GM23338 (cell line): ENCODE results near the gene ATP6V0A4. TPM values are rescaled to one million over a fixed set of nuclear protein-coding genes. Genes with fewer than 3 reads are reported as not detected.

Experiments
- ATAC-seq: fragments of 200-7000 bp; cut with Tn5 transposase; 3 replicates; pipeline ENCODE4 v1.9.1; 2020
- DNase-seq: peaks from one replicate; pipeline ENCODE4 v3.0.0-alpha.2; 2015; ENCODE audit warnings: low spot score
- H2AFZ ChIP-seq: fragments of 200-600 bp; sonication (generic); 2 replicates; pipeline ENCODE4 v1.8.0; 2016; ENCODE audit warnings: antibody characterized with exemption, mild to moderate bottlenecking, moderate library complexity
- H3F3A ChIP-seq: fragments of 200-600 bp; sonication (generic); replicated peaks from 2 replicates; pipeline ENCODE4 v1.8.0; 2017; ENCODE audit warnings: antibody characterized with exemption, mixed run types, low read depth
- H3K27ac ChIP-seq: fragments of 200-600 bp; sonication (generic); 2 replicates; pipeline ENCODE4 v1.6.1; 2016; ENCODE audit warnings: low read depth
- H3K27me3 ChIP-seq: fragments of 200-600 bp; sonication (generic); 2 replicates; pipeline ENCODE4 v1.8.0; 2016; ENCODE audit warnings: mild to moderate bottlenecking, mixed run types, moderate library complexity; ENCODE audit not compliant: insufficient read depth
- H3K36me3 ChIP-seq: fragments of 200-600 bp; sonication (generic); 2 replicates; pipeline ENCODE4 v1.8.0; 2016; ENCODE audit warnings: mild to moderate bottlenecking; ENCODE audit not compliant: insufficient read depth
- H3K4me1 ChIP-seq: fragments of 200-600 bp; sonication (generic); 2 replicates; pipeline ENCODE4 v1.8.0; 2016; ENCODE audit warnings: mild to moderate bottlenecking, moderate library complexity; ENCODE audit not compliant: insufficient read depth
- H3K4me2 ChIP-seq: fragments of 200-600 bp; sonication (generic); 2 replicates; pipeline ENCODE4 v1.7.1; 2017; ENCODE audit warnings: mixed run types
- H3K4me3 ChIP-seq: fragments of 200-600 bp; sonication (generic); 2 replicates; pipeline ENCODE4 v1.6.1; 2016; ENCODE audit warnings: mixed run types
- H3K79me2 ChIP-seq: fragments of 200-600 bp; sonication (generic); replicated peaks from 2 replicates; pipeline ENCODE4 v1.8.0; 2017; ENCODE audit warnings: mild to moderate bottlenecking; ENCODE audit not compliant: insufficient read depth
- H3K9me2 ChIP-seq: fragments of 200-600 bp; sonication (generic); 2 replicates; pipeline ENCODE4 v1.8.0; 2017; ENCODE audit not compliant: insufficient read depth
- H4K20me1 ChIP-seq: fragments of 200-600 bp; sonication (generic); replicated peaks from 2 replicates; pipeline ENCODE4 v1.8.0; 2017; ENCODE audit warnings: mild to moderate bottlenecking; ENCODE audit not compliant: insufficient read depth
- H3K27ac Mint-ChIP-seq: 2 replicates; pipeline ENCODE4 v1.8.0; 2020; ENCODE audit warnings: inconsistent platforms, mild to moderate bottlenecking, moderate library complexity, mixed read lengths
- H3K27me3 Mint-ChIP-seq: 3 replicates; pipeline ENCODE4 v1.8.0; 2022; ENCODE audit warnings: low read depth, mild to moderate bottlenecking, moderate library complexity, mixed read lengths, inconsistent platforms; ENCODE audit not compliant: insufficient read depth, poor library complexity
- H3K36me3 Mint-ChIP-seq: 3 replicates; pipeline ENCODE4 v1.8.0; 2021; ENCODE audit warnings: low read depth, mild to moderate bottlenecking, inconsistent platforms, moderate library complexity, mixed read lengths
- H3K4me1 Mint-ChIP-seq: 3 replicates; pipeline ENCODE4 v1.8.0; 2020; ENCODE audit warnings: mild to moderate bottlenecking, inconsistent platforms, mixed read lengths
- H3K4me3 Mint-ChIP-seq: 3 replicates; pipeline ENCODE4 v1.8.0; 2021; ENCODE audit warnings: moderate library complexity, mild to moderate bottlenecking, inconsistent platforms, mixed read lengths
- H3K9me3 Mint-ChIP-seq: 3 replicates; pipeline ENCODE4 v1.8.0; 2020; ENCODE audit warnings: moderate library complexity, mild to moderate bottlenecking, inconsistent platforms, mixed read lengths
- CREB1 ChIP-seq: fragments of 250-450 bp; sonication (Bioruptor Pico); IDR thresholded peaks from 2 replicates; pipeline ENCODE4 v1.5.0; 2020; ENCODE audit warnings: low read depth, mild to moderate bottlenecking, moderate library complexity
- CTCF ChIP-seq, 2 experiments: fragments of 200-600 bp in 1 of 2; sonication (generic) in 1 of 2; conservative IDR thresholded peaks; 2 replicates each; pipeline versions ENCODE4 v1.5.1 to v1.6.1; 2016 to 2017; ENCODE audit warnings: antibody characterized with exemption in 2 of 2, low read depth in 2 of 2, mild to moderate bottlenecking in 2 of 2, moderate library complexity in 1 of 2
- ETS1 ChIP-seq: IDR thresholded peaks from 2 replicates; pipeline ENCODE4 v1.6.1; 2016; ENCODE audit warnings: antibody characterized with exemption
- EZH2 ChIP-seq: fragments of 200-600 bp; sonication (generic); IDR thresholded peaks from one replicate; pipeline ENCODE4 v1.8.0; 2017; ENCODE audit warnings: antibody characterized with exemption, mild to moderate bottlenecking, low read depth; ENCODE audit not compliant: unreplicated experiment
- JUNB ChIP-seq: IDR thresholded peaks from one replicate; pipeline ENCODE4 v1.6.1; 2016; ENCODE audit warnings: antibody characterized with exemption; ENCODE audit not compliant: unreplicated experiment
- POLR2AphosphoS5 ChIP-seq: IDR thresholded peaks from 2 replicates; pipeline ENCODE4 v1.6.1; 2016; ENCODE audit warnings: antibody characterized with exemption, low read depth
- REST ChIP-seq: IDR thresholded peaks from one replicate; pipeline ENCODE4 v1.6.1; 2018; ENCODE audit warnings: antibody characterized with exemption; ENCODE audit not compliant: unreplicated experiment
- ZNF114 ChIP-seq: fragments of 250-450 bp; sonication (Bioruptor Pico); IDR thresholded peaks from 2 replicates; pipeline ENCODE4 v1.5.0; 2020; ENCODE audit warnings: mild to moderate bottlenecking, moderate library complexity
- ZNF462 ChIP-seq: fragments of 250-450 bp; sonication (Bioruptor Pico); IDR thresholded peaks from 2 replicates; pipeline ENCODE4 v1.5.0; 2020; ENCODE audit warnings: mild to moderate bottlenecking, moderate library complexity
- polyA plus RNA-seq: library from polyadenylated mRNA; unstranded; fragments of >200 nt; fragmentation: Nextera tagmentation; extraction: Ambion mirVana; gene quantifications from 2 replicates; pipeline ENCODE4 v1.2.1, GENCODE V29; 2016
- total RNA-seq: library from RNA; depleted of rRNA; stranded (reverse); fragments of >200 nt; shearing (Covaris generic); gene quantifications from 2 replicates; pipeline ENCODE4 v1.2.3, GENCODE V29; 2014

Gene ATP6V0A4
- total and polyA plus RNA-seq, 2 experiments from 2014 or later: 0.10 to 1.3 TPM

- no peak for TF ChIP-seq EZH2
Measured at GRCh38 chr7:138804618-138805017, 6.6 kb upstream of the ATP6V0A4 start (continued).

- no peaks in the 10 kb centered on the region for H3K27me3 ChIP-seq
- Mint-ChIP-seq H3K4me3 (no peak overlapping the region), H3K9me3 (no peaks in the 10 kb centered on the region; the same call in 2 of the 3 replicates), H3K27ac (no peak overlapping the region), H3K27me3 (peaks cover 4% of the 10 kb centered on the region), H3K36me3 (no peaks in the 10 kb centered on the region), H3K4me1 (peaks cover 14% of the 10 kb centered on the region)
- no peaks in the 10 kb centered on the region for H4K20me1 ChIP-seq
- H3K9me2 ChIP-seq: peaks cover 4% of the 10 kb centered on the region; the same call in 1 of the 2 replicates
- H2AFZ ChIP-seq: no peak overlapping the region
- peaks cover 9% of the 10 kb centered on the region for H3K4me1 ChIP-seq
- DNase-seq: no peak
- ATAC-seq: no peak
- H3F3A ChIP-seq: 0 out of 2 replicates have a peak, but pooled peaks cover under 1% of the 10 kb centered on the region
- H3K27ac ChIP-seq: no peak overlapping the region
- TF ChIP-seq EZH2 (no peak), POLR2AphosphoS5 (no peak), JUNB (no peak), ETS1 (no peak), REST (no peak), ZNF462 (CRISPR knock-in tag) (no peak), CREB1 (CRISPR knock-in tag) (no peak), CTCF (conservative IDR thresholded peaks at IDR 0.05; ENCODE audit: low read depth in 2 of 2) (no peak), ZNF114 (no peak)
- no peaks in the 10 kb centered on the region for H3K36me3 ChIP-seq
- no peak overlapping the region for H3K4me3 ChIP-seq
- no peak overlapping the region for H3K4me2 ChIP-seq
- no peaks in the 10 kb centered on the region for H3K79me2 ChIP-seq
Measured at GRCh38 chr7:138802706-138803105, 4.7 kb upstream of the ATP6V0A4 start.
